CD4-positive, alpha-beta T cell treated with Interleukin-12 subunit alpha and Interleukin-12 subunit beta, for 1 hour (primary cell): ENCODE results near the gene ETV6.

ENCODE experiments used
- DNase-seq: peaks from one replicate; pipeline ENCODE4 v3.0.0-alpha.2; 2020

The ETV6 gene

GRCh38 chr12:11870041-11870451 lies 220.6 kb downstream of the ETV6 start:
- DNase-seq: no peak

GRCh38 chr12:11872055-11872454 lies 222.6 kb downstream of the ETV6 start:
- DNase-seq: no peak

- DNase-seq: no peak
Measured at GRCh38 chr12:11875414-11875935, 226.0 kb downstream of the ETV6 start.

GRCh38 chr12:11876307-11876706 lies 226.8 kb downstream of the ETV6 start:
- no peak for DNase-seq

GRCh38 chr12:11877102-11877826 lies 227.8 kb downstream of the ETV6 start:
- DNase-seq: no peak

GRCh38 chr12:11877869-11878780 lies 228.7 kb downstream of the ETV6 start:
- no peak for DNase-seq

GRCh38 chr12:11879306-11879705 lies 229.8 kb downstream of the ETV6 start:
- no peak for DNase-seq

GRCh38 chr12:11880381-11880780 lies 230.9 kb downstream of the ETV6 start:
- peak; percentile 6 for DNase-seq

- no peak for DNase-seq
Measured at GRCh38 chr12:11881835-11882234, 232.4 kb downstream of the ETV6 start.

GRCh38 chr12:11882301-11883019 lies 233.0 kb downstream of the ETV6 start:
- no peak for DNase-seq

GRCh38 chr12:11884116-11884515 lies 234.6 kb downstream of the ETV6 start:
- no peak for DNase-seq

- DNase-seq: no peak
Measured at GRCh38 chr12:11884706-11885105, 235.2 kb downstream of the ETV6 start.

GRCh38 chr12:11885261-11886038 lies 236.0 kb downstream of the ETV6 start:
- DNase-seq: no peak

- no peak for DNase-seq
Measured at GRCh38 chr12:11886339-11886738, 236.9 kb downstream of the ETV6 start.

- DNase-seq: no peak
Measured at GRCh38 chr12:11888029-11888428, 238.6 kb downstream of the ETV6 start.

- no peak for DNase-seq
Measured at GRCh38 chr12:11891346-11891745, 241.9 kb downstream of the ETV6 start.

- no peak for DNase-seq
Measured at GRCh38 chr12:11891754-11892386, 242.4 kb downstream of the ETV6 start.

- DNase-seq: no peak
Measured at GRCh38 chr12:11893998-11894397, 244.5 kb downstream of the ETV6 start.

GRCh38 chr12:11894890-11895289 lies 245.4 kb downstream of the ETV6 start:
- DNase-seq: no peak

GRCh38 chr12:11895421-11896078 lies 246.1 kb downstream of the ETV6 start:
- DNase-seq: no peak

- DNase-seq: no peak
Measured at GRCh38 chr12:11896417-11896929, 247.0 kb downstream of the ETV6 start.
